ENCODE measurements around the gene UCP2.

- TF ChIP-seq POLR2A (IDR thresholded peaks at IDR 0.05; ENCODE audit: low read depth, low read length) (no peak), TCF12 (IDR thresholded peaks at IDR 0.05; ENCODE audit: low read depth, low read length) (no peak), MXI1 (IDR thresholded peaks at IDR 0.05; ENCODE audit: low read depth, low read length) (no peak), EZH2 (IDR thresholded peaks at IDR 0.05; ENCODE audit: borderline replicate concordance, control insufficient read depth, low read depth, low read length) (no peak), TAF1 (IDR thresholded peaks at IDR 0.05; ENCODE audit: borderline replicate concordance, low read depth, low read length) (no peak), MYB (IDR thresholded peaks at IDR 0.05; ENCODE audit: borderline replicate concordance, low read depth, low read length) (no peak), NR2C1 (IDR thresholded peaks at IDR 0.05) (no peak), PKNOX1 (IDR thresholded peaks at IDR 0.05) (no peak), CREB1 (IDR thresholded peaks at IDR 0.05; ENCODE audit: low read depth) (no peak), TARDBP (IDR thresholded peaks at IDR 0.05; ENCODE audit: borderline replicate concordance) (no peak), HCFC1 (IDR thresholded peaks at IDR 0.05; ENCODE audit: low read length) (no peak)
- TF ChIP-seq, protein P1, sequence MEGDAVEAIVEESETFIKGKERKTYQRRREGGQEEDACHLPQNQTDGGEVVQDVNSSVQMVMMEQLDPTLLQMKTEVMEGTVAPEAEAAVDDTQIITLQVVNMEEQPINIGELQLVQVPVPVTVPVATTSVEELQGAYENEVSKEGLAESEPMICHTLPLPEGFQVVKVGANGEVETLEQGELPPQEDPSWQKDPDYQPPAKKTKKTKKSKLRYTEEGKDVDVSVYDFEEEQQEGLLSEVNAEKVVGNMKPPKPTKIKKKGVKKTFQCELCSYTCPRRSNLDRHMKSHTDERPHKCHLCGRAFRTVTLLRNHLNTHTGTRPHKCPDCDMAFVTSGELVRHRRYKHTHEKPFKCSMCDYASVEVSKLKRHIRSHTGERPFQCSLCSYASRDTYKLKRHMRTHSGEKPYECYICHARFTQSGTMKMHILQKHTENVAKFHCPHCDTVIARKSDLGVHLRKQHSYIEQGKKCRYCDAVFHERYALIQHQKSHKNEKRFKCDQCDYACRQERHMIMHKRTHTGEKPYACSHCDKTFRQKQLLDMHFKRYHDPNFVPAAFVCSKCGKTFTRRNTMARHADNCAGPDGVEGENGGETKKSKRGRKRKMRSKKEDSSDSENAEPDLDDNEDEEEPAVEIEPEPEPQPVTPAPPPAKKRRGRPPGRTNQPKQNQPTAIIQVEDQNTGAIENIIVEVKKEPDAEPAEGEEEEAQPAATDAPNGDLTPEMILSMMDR (IDR thresholded peaks at IDR 0.05 in 2 of 3, conservative IDR thresholded peaks at IDR 0.05 in 1 of 3; ENCODE audit: control insufficient read depth in 2 of 3, extremely low read depth in 1 of 3, insufficient read depth in 1 of 3, low read depth in 3 of 3, low read length in 3 of 3) = no peak
- TF ChIP-seq, protein P2, sequence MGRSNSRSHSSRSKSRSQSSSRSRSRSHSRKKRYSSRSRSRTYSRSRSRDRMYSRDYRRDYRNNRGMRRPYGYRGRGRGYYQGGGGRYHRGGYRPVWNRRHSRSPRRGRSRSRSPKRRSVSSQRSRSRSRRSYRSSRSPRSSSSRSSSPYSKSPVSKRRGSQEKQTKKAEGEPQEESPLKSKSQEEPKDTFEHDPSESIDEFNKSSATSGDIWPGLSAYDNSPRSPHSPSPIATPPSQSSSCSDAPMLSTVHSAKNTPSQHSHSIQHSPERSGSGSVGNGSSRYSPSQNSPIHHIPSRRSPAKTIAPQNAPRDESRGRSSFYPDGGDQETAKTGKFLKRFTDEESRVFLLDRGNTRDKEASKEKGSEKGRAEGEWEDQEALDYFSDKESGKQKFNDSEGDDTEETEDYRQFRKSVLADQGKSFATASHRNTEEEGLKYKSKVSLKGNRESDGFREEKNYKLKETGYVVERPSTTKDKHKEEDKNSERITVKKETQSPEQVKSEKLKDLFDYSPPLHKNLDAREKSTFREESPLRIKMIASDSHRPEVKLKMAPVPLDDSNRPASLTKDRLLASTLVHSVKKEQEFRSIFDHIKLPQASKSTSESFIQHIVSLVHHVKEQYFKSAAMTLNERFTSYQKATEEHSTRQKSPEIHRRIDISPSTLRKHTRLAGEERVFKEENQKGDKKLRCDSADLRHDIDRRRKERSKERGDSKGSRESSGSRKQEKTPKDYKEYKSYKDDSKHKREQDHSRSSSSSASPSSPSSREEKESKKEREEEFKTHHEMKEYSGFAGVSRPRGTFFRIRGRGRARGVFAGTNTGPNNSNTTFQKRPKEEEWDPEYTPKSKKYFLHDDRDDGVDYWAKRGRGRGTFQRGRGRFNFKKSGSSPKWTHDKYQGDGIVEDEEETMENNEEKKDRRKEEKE (IDR thresholded peaks at IDR 0.05) = no peak
- TF ChIP-seq, protein P3, sequence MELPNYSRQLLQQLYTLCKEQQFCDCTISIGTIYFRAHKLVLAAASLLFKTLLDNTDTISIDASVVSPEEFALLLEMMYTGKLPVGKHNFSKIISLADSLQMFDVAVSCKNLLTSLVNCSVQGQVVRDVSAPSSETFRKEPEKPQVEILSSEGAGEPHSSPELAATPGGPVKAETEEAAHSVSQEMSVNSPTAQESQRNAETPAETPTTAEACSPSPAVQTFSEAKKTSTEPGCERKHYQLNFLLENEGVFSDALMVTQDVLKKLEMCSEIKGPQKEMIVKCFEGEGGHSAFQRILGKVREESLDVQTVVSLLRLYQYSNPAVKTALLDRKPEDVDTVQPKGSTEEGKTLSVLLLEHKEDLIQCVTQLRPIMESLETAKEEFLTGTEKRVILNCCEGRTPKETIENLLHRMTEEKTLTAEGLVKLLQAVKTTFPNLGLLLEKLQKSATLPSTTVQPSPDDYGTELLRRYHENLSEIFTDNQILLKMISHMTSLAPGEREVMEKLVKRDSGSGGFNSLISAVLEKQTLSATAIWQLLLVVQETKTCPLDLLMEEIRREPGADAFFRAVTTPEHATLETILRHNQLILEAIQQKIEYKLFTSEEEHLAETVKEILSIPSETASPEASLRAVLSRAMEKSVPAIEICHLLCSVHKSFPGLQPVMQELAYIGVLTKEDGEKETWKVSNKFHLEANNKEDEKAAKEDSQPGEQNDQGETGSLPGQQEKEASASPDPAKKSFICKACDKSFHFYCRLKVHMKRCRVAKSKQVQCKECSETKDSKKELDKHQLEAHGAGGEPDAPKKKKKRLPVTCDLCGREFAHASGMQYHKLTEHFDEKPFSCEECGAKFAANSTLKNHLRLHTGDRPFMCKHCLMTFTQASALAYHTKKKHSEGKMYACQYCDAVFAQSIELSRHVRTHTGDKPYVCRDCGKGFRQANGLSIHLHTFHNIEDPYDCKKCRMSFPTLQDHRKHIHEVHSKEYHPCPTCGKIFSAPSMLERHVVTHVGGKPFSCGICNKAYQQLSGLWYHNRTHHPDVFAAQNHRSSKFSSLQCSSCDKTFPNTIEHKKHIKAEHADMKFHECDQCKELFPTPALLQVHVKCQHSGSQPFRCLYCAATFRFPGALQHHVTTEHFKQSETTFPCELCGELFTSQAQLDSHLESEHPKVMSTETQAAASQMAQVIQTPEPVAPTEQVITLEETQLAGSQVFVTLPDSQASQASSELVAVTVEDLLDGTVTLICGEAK (IDR thresholded peaks at IDR 0.05; ENCODE audit: borderline replicate concordance) = no peak
Observed at GRCh38 chr11:74017631-74018030, 35.0 kb upstream of the UCP2 start.

Data from GM12878 (cell line).